SK-N-SH treated with all-trans-retinoic acid at 6 μM for 48 hours (cell line): ENCODE results near the gene KIRREL3.

Source experiments
- ARNTL ChIP-seq: fragments of 450-650 bp; formaldehyde crosslinking; IDR thresholded peaks from 2 replicates; pipeline ENCODE4 v1.5.0; 2020; ENCODE audit warnings: low read depth, mild to moderate bottlenecking, moderate library complexity, borderline replicate concordance
- BACH2 ChIP-seq: fragments of 250-450 bp; sonication (Bioruptor Pico); IDR thresholded peaks from 2 replicates; pipeline ENCODE4 v1.9.0; 2021; ENCODE audit warnings: mild to moderate bottlenecking, borderline replicate concordance
- CSRNP3 ChIP-seq: fragments of 250-450 bp; sonication (Bioruptor Pico); IDR thresholded peaks from 2 replicates; pipeline ENCODE4 v1.5.1; 2021; ENCODE audit warnings: mild to moderate bottlenecking, moderate library complexity
- ISL1 ChIP-seq: fragments of 250-450 bp; sonication (Bioruptor Pico); IDR thresholded peaks from 2 replicates; pipeline ENCODE4 v2.1.2; 2022; ENCODE audit warnings: mild to moderate bottlenecking, moderate library complexity
- PATZ1 ChIP-seq: fragments of 250-450 bp; sonication (Bioruptor Pico); IDR thresholded peaks from 2 replicates; pipeline ENCODE4 v1.8.0; 2020; ENCODE audit warnings: mild to moderate bottlenecking, moderate library complexity, borderline replicate concordance
- RARB ChIP-seq: fragments of 250-450 bp; sonication (Bioruptor Pico); IDR thresholded peaks from 2 replicates; pipeline ENCODE4 v1.8.0; 2021; ENCODE audit warnings: mild to moderate bottlenecking, moderate library complexity
- SNAI2 ChIP-seq: fragments of 250-450 bp; sonication (Bioruptor Pico); IDR thresholded peaks from 2 replicates; pipeline ENCODE4 v1.5.0; 2020; ENCODE audit warnings: mild to moderate bottlenecking, moderate library complexity
- ZFP3 ChIP-seq: fragments of 250-450 bp; sonication (Bioruptor Pico); IDR thresholded peaks from 2 replicates; pipeline ENCODE4 v1.5.0; 2020; ENCODE audit warnings: mild to moderate bottlenecking, moderate library complexity
- ZNF8 ChIP-seq: fragments of 450-650 bp; formaldehyde crosslinking; IDR thresholded peaks from 2 replicates; pipeline ENCODE4 v1.5.0; 2020; ENCODE audit warnings: mild to moderate bottlenecking, moderate library complexity

GRCh38 chr11:126570489-126570888 is 430.1 kb downstream of the KIRREL3 start:
- TF ChIP-seq BACH2 (no peak), ZFP3 (CRISPR knock-in tag) (no peak), PATZ1 (no peak), CSRNP3 (CRISPR knock-in tag) (no peak), ZNF8 (CRISPR knock-in tag) (no peak), RARB (CRISPR knock-in tag) (no peak), ISL1 (no peak), SNAI2 (no peak), ARNTL (CRISPR knock-in tag) (no peak)
